ENCODE data around the gene WSCD2.

DNA sequence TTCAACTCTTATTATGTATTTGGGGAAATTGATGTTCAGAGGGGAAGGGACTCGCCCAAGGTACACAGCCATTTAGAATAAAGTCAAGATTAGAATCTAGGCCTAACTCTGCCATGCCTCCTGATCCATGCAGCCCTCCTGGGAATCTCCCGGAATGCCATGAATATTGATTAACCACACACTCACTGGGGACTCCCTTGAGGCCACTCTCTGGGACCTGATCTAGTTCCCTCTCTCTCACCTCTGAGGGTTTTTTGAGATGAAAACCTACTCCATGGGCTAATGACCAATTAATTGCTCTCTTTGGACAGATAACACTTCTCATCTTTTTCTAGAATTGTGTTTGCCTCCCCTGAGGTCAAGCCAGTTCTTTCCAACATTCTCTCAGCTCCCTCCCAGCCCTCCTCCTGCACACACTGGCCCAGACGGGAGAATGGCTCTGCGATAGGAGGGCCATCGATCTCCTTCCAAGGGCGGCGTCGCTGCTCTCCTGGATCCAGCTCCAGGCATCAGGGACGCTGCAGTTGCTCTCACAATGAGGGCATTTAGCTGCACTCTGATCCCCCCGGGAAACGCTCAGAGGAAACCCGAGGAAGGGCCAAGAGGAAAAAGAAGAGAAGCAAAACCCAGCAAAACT is 22.6 kb downstream of the WSCD2 start:
- TF ChIP-seq, protein P1, sequence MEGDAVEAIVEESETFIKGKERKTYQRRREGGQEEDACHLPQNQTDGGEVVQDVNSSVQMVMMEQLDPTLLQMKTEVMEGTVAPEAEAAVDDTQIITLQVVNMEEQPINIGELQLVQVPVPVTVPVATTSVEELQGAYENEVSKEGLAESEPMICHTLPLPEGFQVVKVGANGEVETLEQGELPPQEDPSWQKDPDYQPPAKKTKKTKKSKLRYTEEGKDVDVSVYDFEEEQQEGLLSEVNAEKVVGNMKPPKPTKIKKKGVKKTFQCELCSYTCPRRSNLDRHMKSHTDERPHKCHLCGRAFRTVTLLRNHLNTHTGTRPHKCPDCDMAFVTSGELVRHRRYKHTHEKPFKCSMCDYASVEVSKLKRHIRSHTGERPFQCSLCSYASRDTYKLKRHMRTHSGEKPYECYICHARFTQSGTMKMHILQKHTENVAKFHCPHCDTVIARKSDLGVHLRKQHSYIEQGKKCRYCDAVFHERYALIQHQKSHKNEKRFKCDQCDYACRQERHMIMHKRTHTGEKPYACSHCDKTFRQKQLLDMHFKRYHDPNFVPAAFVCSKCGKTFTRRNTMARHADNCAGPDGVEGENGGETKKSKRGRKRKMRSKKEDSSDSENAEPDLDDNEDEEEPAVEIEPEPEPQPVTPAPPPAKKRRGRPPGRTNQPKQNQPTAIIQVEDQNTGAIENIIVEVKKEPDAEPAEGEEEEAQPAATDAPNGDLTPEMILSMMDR (IDR thresholded peaks at IDR 0.05; ENCODE audit: poor library complexity, severe bottlenecking) = no peak
- TF ChIP-seq TAF1 (IDR thresholded peaks at IDR 0.05; ENCODE audit: low read depth) (no peak), EZH2 (IDR thresholded peaks at IDR 0.05; ENCODE audit: borderline replicate concordance, insufficient read depth, low read length, poor library complexity, severe bottlenecking) (no peak), SMC3 (conservative IDR thresholded peaks at IDR 0.05; ENCODE audit: poor library complexity) (no peak), EP300 (conservative IDR thresholded peaks at IDR 0.05; ENCODE audit: poor library complexity, severe bottlenecking) (no peak)

All from neural cell (in vitro differentiated cells).